Cardiac muscle cell (in vitro differentiated cells and primary cell): ENCODE data around the gene ZBTB46. TPM values are rescaled to one million over a fixed set of nuclear protein-coding genes. Genes with fewer than 3 reads are reported as not detected.

Experiments
- DNase-seq, 2 donors: peaks; one replicate each; pipeline versions ENCODE4 v3.0.0 to v3.0.0-alpha.2; 2010 to 2017; ENCODE audit warnings: low read depth in 1 of 2, low spot score in 1 of 2
- H3K27ac ChIP-seq: fragments of 200-600 bp; sonication (generic); 2 replicates; pipeline ENCODE4 v1.5.1; 2016
- H3K27me3 ChIP-seq: fragments of 200-600 bp; sonication (generic); 2 replicates; pipeline ENCODE4 v1.6.0; 2016; ENCODE audit warnings: control low read depth
- H3K36me3 ChIP-seq: fragments of 200-600 bp; sonication (generic); 2 replicates; pipeline ENCODE4 v1.5.1; 2016; ENCODE audit warnings: control low read depth
- H3K4me1 ChIP-seq: fragments of 200-600 bp; sonication (generic); 2 replicates; pipeline ENCODE4 v1.8.1; 2017; ENCODE audit warnings: low read depth, mild to moderate bottlenecking, mixed run types
- H3K4me3 ChIP-seq: fragments of 200-600 bp; sonication (generic); 2 replicates; pipeline ENCODE4 v1.5.1; 2016; ENCODE audit warnings: mild to moderate bottlenecking
- H3K9me3 ChIP-seq: fragments of 200-600 bp; sonication (generic); 2 replicates; pipeline ENCODE4 v1.5.1; 2017; ENCODE audit warnings: low read depth, mild to moderate bottlenecking, control low read depth
- polyA plus RNA-seq: library from polyadenylated mRNA; unstranded; fragments of >200 nt; fragmentation: Nextera tagmentation; extraction: Ambion mirVana; gene quantifications from 2 replicates; pipeline ENCODE4 v1.2.1, GENCODE V29; 2016
- total RNA-seq: library from RNA; depleted of rRNA; stranded (reverse); fragments of >200 nt; gene quantifications from 2 replicates; pipeline ENCODE4 v1.2.3, GENCODE V29; 2016
- TF ChIP-seq, protein P1 (sequence below): IDR thresholded peaks from 2 replicates; pipeline ENCODE4 v1.5.1; 2012; ENCODE audit warnings: low read depth, mild to moderate bottlenecking, low read length

ZBTB46 gene
- total and polyA plus RNA-seq, 2 experiments from 2014 or later, result 24.1 to 53.4 TPM

DNA sequence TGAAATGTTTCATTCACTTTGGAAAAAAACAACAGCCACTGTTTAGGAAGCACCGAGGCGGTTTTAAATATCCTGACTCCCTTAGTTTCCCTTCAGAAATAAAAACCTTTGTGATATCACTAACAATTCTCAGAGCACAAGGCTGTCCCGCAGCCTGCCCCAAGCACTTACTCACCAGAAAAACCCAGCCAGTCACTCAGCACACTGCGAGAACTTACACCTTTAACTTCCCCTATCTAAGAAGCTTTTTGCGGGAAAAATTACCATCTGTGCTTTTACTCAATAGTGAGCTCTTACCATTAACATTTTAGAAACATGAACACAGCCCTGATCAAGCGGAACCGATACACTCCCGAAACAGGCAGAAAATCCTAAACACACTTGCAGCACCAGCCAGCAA, 9.3 kb downstream of the ZBTB46 start:
- no peak for DNase-seq
- Histone ChIP-seq H3K27me3 (no peaks in the 10 kb centered on the region), H3K36me3 (no peaks in the 10 kb centered on the region), H3K4me1 (peaks cover 7% of the 10 kb centered on the region), H3K4me3 (no peak overlapping the region), H3K9me3 (no peaks in the 10 kb centered on the region), H3K27ac (no peak overlapping the region)
- TF ChIP-seq, protein P1, sequence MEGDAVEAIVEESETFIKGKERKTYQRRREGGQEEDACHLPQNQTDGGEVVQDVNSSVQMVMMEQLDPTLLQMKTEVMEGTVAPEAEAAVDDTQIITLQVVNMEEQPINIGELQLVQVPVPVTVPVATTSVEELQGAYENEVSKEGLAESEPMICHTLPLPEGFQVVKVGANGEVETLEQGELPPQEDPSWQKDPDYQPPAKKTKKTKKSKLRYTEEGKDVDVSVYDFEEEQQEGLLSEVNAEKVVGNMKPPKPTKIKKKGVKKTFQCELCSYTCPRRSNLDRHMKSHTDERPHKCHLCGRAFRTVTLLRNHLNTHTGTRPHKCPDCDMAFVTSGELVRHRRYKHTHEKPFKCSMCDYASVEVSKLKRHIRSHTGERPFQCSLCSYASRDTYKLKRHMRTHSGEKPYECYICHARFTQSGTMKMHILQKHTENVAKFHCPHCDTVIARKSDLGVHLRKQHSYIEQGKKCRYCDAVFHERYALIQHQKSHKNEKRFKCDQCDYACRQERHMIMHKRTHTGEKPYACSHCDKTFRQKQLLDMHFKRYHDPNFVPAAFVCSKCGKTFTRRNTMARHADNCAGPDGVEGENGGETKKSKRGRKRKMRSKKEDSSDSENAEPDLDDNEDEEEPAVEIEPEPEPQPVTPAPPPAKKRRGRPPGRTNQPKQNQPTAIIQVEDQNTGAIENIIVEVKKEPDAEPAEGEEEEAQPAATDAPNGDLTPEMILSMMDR, result no peak

DNA sequence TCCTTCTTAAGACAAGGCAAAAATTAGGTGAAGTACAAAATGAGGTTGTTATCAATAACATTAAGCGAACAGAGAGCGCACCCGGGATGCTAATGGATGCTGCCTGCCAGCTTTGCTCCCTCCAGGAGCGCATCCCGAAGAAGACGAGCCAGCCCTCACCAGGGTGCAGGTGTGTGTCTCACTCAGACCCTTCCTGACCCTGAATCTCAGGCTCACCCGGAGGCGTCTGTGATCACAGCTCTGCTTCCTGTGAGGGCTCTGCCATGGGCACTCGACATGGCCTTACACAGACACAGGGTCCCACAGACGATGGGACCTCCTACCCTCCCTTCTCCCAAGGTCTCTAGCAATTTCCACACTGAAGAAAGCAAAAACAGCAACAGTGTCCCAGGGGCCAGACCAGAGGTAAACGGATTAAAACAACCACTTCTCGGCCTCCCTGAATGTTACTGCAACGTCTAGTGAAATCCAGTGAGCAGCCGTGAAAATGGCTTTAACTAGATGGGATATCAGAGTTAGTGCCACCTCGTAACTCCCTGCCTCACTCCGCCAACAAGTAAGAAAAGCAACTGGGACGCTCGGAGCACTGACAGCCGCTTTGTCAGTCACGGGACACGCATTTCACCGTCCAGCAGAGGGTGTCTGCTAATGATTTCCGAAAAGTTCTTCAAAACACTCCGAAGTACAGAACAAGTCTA, 11.7 kb downstream of the ZBTB46 start:
- no peaks in the 10 kb centered on the region for H3K9me3 ChIP-seq
- no peaks in the 10 kb centered on the region for H3K4me1 ChIP-seq
- H3K4me3 ChIP-seq, result no peak overlapping the region
- no peaks in the 10 kb centered on the region for H3K36me3 ChIP-seq
- H3K27me3 ChIP-seq, result no peaks in the 10 kb centered on the region
- TF ChIP-seq, protein P1, result peak; percentile 36
- DNase-seq, result peak in 1 of 2 donors; percentile 42
- H3K27ac ChIP-seq, result peak overlapping the region; percentile 57

DNA sequence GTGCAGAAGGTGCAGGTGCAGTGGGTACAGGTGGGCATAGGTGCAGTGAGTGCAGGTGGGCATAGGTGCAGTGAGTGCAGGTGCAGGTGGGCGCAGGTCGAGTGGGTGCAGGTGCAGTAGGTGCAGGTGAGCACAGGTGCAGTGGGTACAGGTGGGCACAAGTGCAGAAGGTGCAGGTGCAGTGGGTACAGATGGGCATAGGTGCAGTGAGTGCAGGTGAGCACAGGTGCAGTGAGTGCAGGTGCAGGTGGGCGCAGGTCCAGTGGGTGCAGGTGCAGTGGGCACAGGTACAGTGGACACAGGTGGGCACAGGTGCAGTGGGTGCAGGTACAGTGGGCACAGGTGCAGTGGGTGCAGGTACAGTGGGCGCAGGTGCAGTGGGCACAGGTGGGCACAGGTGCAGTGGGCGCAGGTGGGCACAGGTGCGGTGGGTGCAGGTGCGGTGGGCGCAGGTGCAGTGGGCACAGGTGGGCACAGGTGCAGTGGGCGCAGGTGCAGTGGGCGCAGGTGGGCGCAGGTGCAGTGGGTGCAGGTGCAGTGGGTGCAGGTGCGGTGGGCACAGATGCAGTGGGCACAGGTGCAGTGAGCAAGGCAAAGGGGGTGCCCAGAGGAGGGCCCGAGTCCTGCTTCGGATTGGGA, 15.3 kb downstream of the ZBTB46 start:
- H3K4me1 ChIP-seq, result peaks cover 6% of the 10 kb centered on the region
- no peak for DNase-seq
- no peaks in the 10 kb centered on the region for H3K36me3 ChIP-seq
- H3K27me3 ChIP-seq, result no peaks in the 10 kb centered on the region
- H3K9me3 ChIP-seq, result no peaks in the 10 kb centered on the region
- TF ChIP-seq, protein P1, result no peak
- no peak overlapping the region for H3K4me3 ChIP-seq
- H3K27ac ChIP-seq, result peak overlapping the region; percentile 59

DNA sequence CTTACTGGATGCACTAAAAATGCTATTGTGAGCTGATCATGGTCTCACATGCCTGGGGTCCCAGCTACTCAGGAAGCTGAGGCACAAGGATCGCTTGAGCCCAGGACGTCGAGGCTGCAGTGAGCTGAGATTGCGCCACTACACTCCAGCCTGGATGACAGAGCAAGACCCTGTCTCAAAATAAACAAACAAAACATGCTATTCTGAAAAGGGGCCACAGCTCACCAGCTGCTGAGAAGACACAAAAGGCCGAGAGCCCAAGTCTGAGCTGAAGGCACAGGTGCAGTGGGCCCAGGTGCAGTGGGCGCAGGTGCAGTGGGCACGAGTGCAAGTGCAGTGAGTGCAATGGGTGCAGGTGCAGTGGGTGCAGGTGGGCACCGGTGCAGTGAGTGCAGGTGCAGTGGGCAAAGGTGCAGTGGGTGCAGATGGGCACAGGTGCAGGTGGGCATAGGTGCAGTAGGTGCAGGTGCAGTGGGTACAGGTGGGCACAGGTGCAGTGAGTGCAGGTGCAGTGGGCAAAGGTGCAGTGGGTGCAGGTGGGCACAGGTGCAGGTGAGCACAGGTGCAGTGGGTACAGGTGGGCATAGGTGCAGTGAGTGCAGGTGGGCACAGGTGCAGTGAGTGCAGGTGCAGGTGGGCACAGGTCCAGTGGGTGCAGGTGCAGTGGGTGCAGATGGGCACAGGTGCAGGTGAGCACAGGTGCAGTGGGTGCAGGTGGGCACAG, 16.0 kb downstream of the ZBTB46 start:
- no peak overlapping the region for H3K4me3 ChIP-seq
- peaks cover 6% of the 10 kb centered on the region for H3K4me1 ChIP-seq
- DNase-seq, result no peak
- no peaks in the 10 kb centered on the region for H3K27me3 ChIP-seq
- no peak overlapping the region for H3K27ac ChIP-seq
- TF ChIP-seq, protein P1, result no peak
- H3K36me3 ChIP-seq, result no peaks in the 10 kb centered on the region
- H3K9me3 ChIP-seq, result no peaks in the 10 kb centered on the region

DNA sequence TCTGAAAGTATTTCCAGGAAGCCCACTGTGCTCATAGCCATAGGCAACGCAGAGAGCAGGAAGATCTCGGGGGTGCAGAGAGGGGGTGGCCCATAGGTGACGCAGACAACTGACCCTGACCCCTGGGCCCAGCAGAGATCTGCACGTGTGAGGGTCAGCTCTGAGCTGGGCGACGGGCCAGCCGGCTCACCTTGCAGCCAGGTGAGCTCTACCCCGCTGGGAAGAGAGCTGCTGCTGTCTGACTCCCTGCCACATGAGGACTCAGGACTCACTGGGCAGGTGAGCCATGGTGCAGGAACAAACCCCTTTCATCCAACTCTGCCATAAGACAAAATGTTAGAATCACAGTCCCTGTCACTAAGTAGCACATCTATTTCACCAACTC, 19.6 kb downstream of the ZBTB46 start:
- Histone ChIP-seq H3K27me3 (no peaks in the 10 kb centered on the region), H3K4me1 (peaks cover 6% of the 10 kb centered on the region), H3K36me3 (no peaks in the 10 kb centered on the region), H3K27ac (peak overlapping the region; percentile 48), H3K9me3 (no peaks in the 10 kb centered on the region), H3K4me3 (no peak overlapping the region)
- TF ChIP-seq, protein P1, result no peak
- DNase-seq, result no peak
